SU-DHL-6 (cell line): ENCODE measurements around the gene MMP17.

ENCODE experiments used
- EZH2phosphoT487 ChIP-seq: fragments of 200-600 bp; sonication (generic), shearing (Covaris generic); conservative IDR thresholded peaks from 2 replicates; pipeline ENCODE4 v1.6.1; 2018; ENCODE audit warnings: mild to moderate bottlenecking, antibody characterized with exemption, low read length, moderate library complexity, mixed read lengths
- TF ChIP-seq, protein P1 (sequence below): fragments of 200-600 bp; sonication (generic); IDR thresholded peaks from one replicate; pipeline ENCODE4 v1.5.1; 2017; ENCODE audit warnings: antibody characterized with exemption, mild to moderate bottlenecking, low read length, moderate library complexity; ENCODE audit not compliant: insufficient read depth, poor library complexity, severe bottlenecking

- TF ChIP-seq, protein P1, sequence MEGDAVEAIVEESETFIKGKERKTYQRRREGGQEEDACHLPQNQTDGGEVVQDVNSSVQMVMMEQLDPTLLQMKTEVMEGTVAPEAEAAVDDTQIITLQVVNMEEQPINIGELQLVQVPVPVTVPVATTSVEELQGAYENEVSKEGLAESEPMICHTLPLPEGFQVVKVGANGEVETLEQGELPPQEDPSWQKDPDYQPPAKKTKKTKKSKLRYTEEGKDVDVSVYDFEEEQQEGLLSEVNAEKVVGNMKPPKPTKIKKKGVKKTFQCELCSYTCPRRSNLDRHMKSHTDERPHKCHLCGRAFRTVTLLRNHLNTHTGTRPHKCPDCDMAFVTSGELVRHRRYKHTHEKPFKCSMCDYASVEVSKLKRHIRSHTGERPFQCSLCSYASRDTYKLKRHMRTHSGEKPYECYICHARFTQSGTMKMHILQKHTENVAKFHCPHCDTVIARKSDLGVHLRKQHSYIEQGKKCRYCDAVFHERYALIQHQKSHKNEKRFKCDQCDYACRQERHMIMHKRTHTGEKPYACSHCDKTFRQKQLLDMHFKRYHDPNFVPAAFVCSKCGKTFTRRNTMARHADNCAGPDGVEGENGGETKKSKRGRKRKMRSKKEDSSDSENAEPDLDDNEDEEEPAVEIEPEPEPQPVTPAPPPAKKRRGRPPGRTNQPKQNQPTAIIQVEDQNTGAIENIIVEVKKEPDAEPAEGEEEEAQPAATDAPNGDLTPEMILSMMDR, result no peak
- no peak for TF ChIP-seq EZH2phosphoT487
Observed at GRCh38 chr12:131863711-131864396, 35.7 kb downstream of the MMP17 start.
